ENCODE measurements around the gene PCCA.

DNA sequence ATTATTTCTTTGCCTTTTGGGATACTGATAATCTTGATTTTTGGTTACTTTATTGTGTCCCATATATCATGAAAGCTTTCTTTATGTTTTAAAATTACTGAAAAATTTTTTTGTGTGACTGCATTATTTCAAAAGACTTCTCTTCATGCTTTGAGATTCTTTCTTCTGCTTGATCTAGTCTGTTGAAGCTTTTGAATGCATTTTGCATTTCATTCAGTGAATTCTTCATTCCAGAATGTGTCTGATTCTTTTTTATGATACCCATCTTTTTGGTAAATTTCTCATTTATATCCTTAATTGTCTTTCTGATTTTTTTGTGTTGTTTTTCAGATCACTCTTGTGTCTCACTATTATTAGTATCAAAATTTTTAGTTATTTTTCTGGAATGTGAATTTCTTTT, 289.6 kb downstream of the PCCA start:
- TF ChIP-seq CTCF (IDR thresholded peaks at IDR 0.05) (no peak), POLR2A (IDR thresholded peaks at IDR 0.05) (no peak)
